Fibroblast of skin of right biceps (primary cell): ENCODE measurements around the gene TGM5.
A peak's percentile ranks its signal among the peaks of the same experiment; 100 is the strongest.

Experiments
- DNase-seq: peaks from one replicate; pipeline ENCODE4 v3.0.0-alpha.2; 2013

TGM5 gene

DNA sequence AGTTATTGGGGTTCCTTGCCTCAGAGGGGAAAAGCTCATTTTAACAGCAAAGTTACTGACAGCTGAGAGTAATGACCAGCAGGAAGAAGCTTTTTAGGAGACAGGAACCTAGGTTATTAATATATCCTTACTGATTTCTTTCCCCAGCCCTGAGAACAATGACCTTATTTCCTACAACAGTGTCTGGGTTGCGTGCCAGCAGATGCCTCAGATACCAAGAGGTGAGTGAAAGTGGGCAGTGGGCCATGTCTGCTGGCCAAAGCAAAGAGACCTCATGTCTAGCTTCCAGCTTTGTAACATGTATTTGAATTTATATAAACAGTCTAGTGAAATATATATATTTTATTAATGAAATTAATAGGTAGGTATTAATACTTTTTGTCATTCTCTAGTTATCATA, 76.5 kb downstream of the TGM5 start:
- DNase-seq, result no peak

DNA sequence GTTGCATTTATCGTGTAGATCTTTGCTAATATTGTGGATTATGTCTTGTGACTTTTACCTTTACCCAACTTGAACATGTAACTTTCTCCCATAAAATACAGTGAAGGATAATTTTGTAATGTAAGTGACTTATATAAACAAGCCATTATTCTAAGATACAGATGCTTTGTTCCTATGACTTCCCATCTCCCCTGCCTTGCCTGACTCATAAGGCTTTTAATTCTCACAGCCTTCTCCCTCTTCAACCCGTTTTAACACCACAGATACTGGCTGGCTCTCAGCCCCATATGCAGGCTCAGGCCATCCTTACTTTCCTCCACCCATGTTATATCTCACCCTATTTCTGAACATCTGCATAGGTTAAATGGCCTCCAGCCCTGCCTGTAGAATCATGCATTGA, 77.4 kb downstream of the TGM5 start:
- no peak for DNase-seq

GRCh38 chr15:43187544-43188155, 79.1 kb downstream of the TGM5 start:
- peak; percentile 58 for DNase-seq

DNA sequence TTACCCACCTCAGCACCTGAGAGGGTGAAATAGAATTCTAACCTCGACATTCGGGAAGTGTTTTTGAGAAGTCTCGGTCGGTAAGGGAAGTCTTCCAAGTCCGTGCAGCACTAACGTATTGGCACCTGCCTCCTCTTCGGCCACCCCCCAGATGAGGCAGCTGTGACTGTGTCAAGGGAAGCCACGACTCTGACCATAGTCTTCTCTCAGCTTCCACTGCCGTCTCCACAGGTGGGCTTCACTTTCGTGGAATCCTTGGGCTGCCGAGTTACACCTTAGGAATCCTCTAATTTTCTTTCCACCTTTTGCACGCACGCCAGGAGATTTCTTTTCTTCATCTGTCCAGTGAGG, 80.8 kb downstream of the TGM5 start:
- no peak for DNase-seq

DNA sequence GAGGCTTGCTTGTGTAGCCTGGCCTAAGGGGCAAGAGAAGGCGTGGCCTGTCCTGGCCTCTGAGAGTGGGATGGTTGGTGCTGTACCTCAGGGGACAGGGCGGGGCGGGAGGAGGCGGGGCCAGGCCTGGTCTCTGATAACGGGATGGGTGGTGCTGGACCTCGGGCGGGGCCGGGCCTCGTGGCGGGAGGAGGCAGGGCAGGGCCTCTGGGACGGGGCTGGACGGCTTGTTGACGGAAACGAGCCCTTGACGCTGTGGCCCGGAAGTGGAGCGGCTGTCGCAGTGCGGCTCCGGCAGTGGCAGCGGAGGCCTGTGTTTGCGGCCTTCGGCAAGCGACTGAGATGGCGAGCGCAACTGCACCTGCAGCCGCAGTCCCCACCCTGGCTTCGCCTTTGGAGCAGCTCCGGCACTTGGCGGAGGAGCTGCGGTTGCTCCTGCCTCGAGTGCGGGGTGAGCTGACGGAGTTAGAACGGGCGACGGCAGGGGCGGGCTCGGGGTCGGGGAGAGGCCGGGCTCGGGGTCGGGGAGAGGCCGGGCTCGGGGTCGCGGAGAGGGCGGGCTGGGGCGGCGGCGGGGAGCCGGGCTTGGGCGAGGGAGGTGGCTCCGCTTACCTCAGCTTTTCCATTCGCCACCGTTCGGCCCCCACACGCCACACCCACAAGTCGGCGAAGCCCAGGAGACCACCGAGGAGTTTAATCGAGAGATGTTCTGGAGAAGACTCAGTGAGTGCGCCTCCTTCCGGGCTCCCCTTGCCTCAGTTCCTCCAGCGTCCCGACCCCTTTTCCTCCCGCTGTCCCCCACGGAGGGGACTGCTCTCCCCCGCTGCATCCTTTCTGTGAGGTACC, 81.3 kb downstream of the TGM5 start, which contains the start of gene CCNDBP1:
Gene CCNDBP1, plus strand, starts transcription at position 247 of the 846 bp plus-strand sequence. Its CDS starts 96 bp downstream, at position 343.
- DNase-seq, result peak; percentile 80

GRCh38 chr15:43184407-43185124, 82.2 kb downstream of the TGM5 start:
- DNase-seq, result no peak

GRCh38 chr15:43183270-43183669, 83.5 kb downstream of the TGM5 start:
- DNase-seq, result no peak
